ENCODE data around the gene CDH4. TPM values are rescaled to one million over a fixed set of nuclear protein-coding genes. Genes with fewer than 3 reads are reported as not detected.
A peak's percentile ranks its signal among the peaks of the same experiment; 100 is the strongest.

The CDH4 gene
- total and polyA plus RNA-seq, 10 donors, result 0.30 to 20.1 (median 7.7) TPM

DNA sequence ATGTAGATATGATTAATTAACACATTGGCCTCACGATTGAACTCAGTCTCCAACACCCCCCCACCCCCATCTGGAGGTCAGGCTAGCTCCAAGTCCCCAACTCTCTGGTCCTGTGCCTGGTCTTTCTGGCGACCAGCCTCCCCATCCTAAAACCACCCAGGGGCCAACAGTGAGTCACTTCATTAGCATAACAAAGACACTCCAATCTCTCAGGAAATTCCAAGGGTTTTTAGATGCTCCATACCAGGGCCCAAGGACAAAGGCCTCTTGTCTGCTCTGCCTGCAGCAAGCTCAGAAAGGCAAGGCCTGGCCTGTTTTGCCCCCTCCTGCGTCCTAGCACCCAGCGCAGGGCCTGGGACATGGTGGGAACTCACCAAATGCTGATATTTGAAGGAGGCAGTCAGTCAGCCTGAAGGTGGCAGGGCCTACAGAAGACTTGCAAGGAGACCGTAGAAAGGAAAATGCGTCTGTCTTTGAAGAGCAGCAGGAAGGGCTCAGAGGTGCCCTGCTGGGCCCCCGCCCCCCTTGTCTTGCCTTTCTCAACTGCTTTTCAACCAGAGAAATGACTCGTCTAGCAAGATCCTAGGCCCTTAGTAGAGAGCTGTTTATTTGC is 184.7 kb downstream of the CDH4 start:
- Histone ChIP-seq H3K9me3 (peaks cover 0 to 18% (median 0%) of the 10 kb centered on the region in 8 donors), H3K4me1 (peaks cover 0 to 16% (median 4%) of the 10 kb centered on the region in 6 donors), H3K27ac (peak overlapping the region in 2 of 8 donors; percentile 11 to 28), H3K4me3 (no peak overlapping the region), H3K27me3 (replicated peaks in 1 of 7) (peaks cover 0 to 33% (median 0%) of the 10 kb centered on the region in 7 donors), H3K36me3 (no peaks in the 10 kb centered on the region)
- TF ChIP-seq POLR2AphosphoS5 (IDR thresholded peaks at IDR 0.05) (no peak), POLR2A (IDR thresholded peaks at IDR 0.05) (no peak)
- TF ChIP-seq, protein P1, sequence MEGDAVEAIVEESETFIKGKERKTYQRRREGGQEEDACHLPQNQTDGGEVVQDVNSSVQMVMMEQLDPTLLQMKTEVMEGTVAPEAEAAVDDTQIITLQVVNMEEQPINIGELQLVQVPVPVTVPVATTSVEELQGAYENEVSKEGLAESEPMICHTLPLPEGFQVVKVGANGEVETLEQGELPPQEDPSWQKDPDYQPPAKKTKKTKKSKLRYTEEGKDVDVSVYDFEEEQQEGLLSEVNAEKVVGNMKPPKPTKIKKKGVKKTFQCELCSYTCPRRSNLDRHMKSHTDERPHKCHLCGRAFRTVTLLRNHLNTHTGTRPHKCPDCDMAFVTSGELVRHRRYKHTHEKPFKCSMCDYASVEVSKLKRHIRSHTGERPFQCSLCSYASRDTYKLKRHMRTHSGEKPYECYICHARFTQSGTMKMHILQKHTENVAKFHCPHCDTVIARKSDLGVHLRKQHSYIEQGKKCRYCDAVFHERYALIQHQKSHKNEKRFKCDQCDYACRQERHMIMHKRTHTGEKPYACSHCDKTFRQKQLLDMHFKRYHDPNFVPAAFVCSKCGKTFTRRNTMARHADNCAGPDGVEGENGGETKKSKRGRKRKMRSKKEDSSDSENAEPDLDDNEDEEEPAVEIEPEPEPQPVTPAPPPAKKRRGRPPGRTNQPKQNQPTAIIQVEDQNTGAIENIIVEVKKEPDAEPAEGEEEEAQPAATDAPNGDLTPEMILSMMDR (IDR thresholded peaks at IDR 0.05 in 8 of 11, conservative IDR thresholded peaks at IDR 0.05 in 3 of 11), result no peak
- WGBS, 5 donors, result 32 to 39% (median 32%) methylated on average over 8 of the region's 8 CpGs
- intact Hi-C loops (cut with DNase I; ENCODE audit: low total_unique reads), result no loop called here
- no peak for DNase-seq

DNA sequence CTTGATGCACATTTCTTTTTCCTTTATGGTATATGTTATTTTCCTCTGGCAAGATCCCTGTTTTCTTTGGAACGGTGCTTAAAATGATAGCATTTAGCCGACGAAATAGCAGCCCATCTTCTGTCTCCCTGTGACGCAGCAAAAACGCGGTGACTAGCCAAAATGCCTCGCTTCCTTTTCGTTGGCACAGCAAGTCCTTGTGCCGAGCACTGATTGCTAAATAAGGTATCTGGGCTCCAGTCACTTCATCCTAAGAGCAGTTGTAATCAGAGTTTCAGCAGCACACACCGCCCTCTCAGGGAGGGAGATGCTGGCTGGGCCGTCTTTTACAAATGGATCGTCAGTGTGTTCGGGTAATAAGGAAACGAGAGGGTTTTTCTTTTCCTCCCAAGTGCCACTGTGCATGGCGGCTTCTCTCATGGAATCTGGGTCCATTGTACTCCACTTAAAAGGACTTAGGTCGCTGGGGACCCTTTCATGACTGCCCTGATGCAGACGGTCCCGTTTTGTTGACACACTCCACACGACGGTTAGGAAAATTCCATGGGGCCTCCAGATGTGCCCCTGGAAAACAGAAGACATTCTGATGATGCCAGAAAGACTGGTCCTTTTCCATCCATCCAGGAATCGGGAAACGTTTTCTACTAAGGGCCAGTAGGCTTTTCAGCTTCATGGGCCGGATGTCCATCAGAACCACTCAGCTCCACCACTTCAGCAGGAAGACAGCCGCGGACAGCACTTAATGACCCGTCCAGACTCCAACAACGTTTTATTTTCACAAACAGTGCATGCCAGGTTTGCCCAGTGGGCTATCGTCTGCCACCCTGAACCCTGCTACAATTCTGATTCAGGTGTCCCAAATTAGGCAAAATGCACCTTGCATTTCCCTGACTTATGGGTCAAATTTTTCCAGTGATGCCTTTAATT is 185.5 kb downstream of the CDH4 start:
- Histone ChIP-seq H3K27me3 (replicated peaks in 1 of 7) (peaks cover 0 to 33% (median 0%) of the 10 kb centered on the region in 7 donors), H3K4me1 (peaks cover 0 to 16% (median 4%) of the 10 kb centered on the region in 6 donors), H3K27ac (peak overlapping the region in 2 of 8 donors; percentile 11 to 28), H3K4me3 (no peak overlapping the region), H3K9me3 (peaks cover 0 to 18% (median 0%) of the 10 kb centered on the region in 8 donors), H3K36me3 (no peaks in the 10 kb centered on the region)
- 35 to 41% (median 38%) methylated on average over 28 of the region's 28 CpGs for WGBS, 5 donors
- DNase-seq, result no peak
- no peak for TF ChIP-seq POLR2AphosphoS5 (IDR thresholded peaks at IDR 0.05)
- TF ChIP-seq, protein P1 (IDR thresholded peaks at IDR 0.05 in 8 of 11, conservative IDR thresholded peaks at IDR 0.05 in 3 of 11), result no peak
- no peak for TF ChIP-seq POLR2A (IDR thresholded peaks at IDR 0.05)
- intact Hi-C loops (cut with DNase I; ENCODE audit: low total_unique reads), result no loop called here

DNA sequence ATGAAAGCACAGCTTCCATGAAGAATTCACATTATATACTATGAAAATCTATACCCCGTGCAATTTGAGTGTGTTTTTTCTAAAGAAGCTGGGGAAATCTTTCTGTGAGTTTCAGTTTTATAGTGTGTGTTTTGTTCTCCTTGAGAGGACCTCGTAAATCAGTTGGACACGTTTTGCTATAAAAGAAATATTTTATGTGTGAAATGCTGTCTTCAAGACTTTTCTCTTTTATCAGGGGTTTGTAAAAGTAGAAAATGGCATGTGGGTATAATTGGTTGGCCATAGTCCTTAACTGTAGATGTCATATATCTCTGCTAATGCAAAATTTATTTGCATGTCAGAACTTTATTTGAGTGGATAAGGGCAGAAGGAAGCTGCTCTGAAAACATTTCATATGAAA is 186.2 kb downstream of the CDH4 start:
- 47 to 64% (median 52%) methylated on average over 3 of the region's 3 CpGs for WGBS, 5 donors
- Histone ChIP-seq H3K36me3 (no peaks in the 10 kb centered on the region), H3K9me3 (peaks cover 0 to 18% (median 0%) of the 10 kb centered on the region in 8 donors), H3K4me3 (no peak overlapping the region), H3K27ac (no peak overlapping the region), H3K27me3 (replicated peaks in 1 of 7) (peaks cover 0 to 32% (median 0%) of the 10 kb centered on the region in 7 donors), H3K4me1 (peaks cover 0 to 16% (median 4%) of the 10 kb centered on the region in 6 donors)
- no peak for DNase-seq
- intact Hi-C loops (cut with DNase I; ENCODE audit: low total_unique reads), result no loop called here
- TF ChIP-seq POLR2AphosphoS5 (IDR thresholded peaks at IDR 0.05) (no peak), POLR2A (IDR thresholded peaks at IDR 0.05) (no peak)
- TF ChIP-seq, protein P1 (IDR thresholded peaks at IDR 0.05 in 8 of 11, conservative IDR thresholded peaks at IDR 0.05 in 3 of 11), result no peak

DNA sequence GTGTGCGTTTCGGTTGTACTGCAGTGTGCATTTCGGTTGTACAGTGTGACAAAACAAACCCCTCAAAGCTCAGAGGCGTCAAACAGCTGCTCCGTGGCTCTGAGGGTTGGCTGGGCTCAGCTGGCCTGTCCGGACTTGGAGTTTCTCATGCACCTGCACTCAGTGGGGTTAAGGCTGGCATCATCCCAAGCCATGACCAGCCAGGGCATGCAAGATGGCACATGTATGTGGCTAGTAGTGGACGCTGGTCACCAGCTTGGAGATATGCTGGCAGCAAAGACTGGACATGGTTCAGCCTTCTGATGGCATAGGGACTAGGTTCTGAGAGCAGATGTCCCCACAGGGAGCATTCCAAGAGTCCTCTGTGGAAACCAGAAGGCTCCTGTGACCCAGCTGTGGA is 187.2 kb downstream of the CDH4 start:
- Histone ChIP-seq H3K4me3 (no peak overlapping the region), H3K27me3 (replicated peaks in 1 of 7) (peaks cover 0 to 23% (median 0%) of the 10 kb centered on the region in 7 donors), H3K9me3 (peaks cover 0 to 17% (median 0%) of the 10 kb centered on the region in 8 donors), H3K27ac (no peak overlapping the region), H3K36me3 (no peaks in the 10 kb centered on the region), H3K4me1 (peaks cover 0 to 16% (median 4%) of the 10 kb centered on the region in 6 donors)
- DNase-seq, result no peak
- 83 to 92% (median 87%) methylated on average over 7 of the region's 7 CpGs for WGBS, 5 donors
- TF ChIP-seq POLR2A (IDR thresholded peaks at IDR 0.05), result no peak
- TF ChIP-seq, protein P1 (IDR thresholded peaks at IDR 0.05 in 8 of 11, conservative IDR thresholded peaks at IDR 0.05 in 3 of 11), result no peak
- TF ChIP-seq POLR2AphosphoS5 (IDR thresholded peaks at IDR 0.05), result no peak
- intact Hi-C loops (cut with DNase I; ENCODE audit: low total_unique reads), result no loop called here
